ENCODE measurements around the gene TMEM272. TPM values are rescaled to one million over a fixed set of nuclear protein-coding genes. Genes with fewer than 3 reads are reported as not detected.

TMEM272 gene
- total and polyA plus RNA-seq, 2 experiments from 2014 or later = 0.11 to 0.76 TPM

DNA sequence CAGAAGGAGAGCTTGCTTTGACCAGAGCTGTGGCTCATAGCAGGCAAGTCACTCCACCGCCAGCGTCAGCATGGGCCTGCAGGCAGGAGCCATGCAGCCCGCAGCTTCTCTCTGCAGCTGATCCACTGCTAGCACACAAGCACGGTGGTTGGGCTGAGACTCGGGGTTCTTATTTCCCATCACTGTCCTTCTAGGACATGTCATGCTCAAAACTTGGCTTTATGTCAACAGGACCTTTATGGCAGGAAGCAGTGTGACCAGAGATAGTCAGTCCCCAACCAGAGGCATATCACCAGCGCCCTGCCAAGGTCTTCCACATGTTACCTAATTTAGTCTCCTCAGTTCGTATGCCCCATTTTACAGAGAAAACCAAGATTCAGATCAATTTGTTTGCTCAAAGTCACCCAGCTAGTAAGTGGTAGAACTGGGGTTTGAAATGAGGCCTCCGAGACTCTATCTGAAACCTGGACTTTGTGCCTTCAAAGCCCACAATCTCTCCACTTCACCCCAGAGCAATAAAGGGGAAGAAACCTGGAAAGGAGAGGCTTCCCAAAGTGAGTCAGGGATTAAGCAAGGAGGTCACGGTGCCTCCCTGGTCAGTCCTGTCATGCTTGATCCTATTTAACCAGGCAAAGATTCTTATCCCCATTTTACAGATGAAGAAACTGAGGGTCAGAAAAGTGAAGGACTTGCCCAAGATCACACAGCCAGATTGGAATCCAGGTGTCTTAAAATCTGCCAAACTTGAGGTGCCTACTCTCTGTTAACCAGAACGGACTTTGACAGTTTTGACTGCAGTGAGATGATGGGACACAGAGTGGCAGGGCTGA, 5.1 kb downstream of the TMEM272 start:
- TF ChIP-seq JUNB (IDR thresholded peaks at IDR 0.05; ENCODE audit: unreplicated experiment) (no peak), EZH2phosphoT487 (IDR thresholded peaks at IDR 0.05; ENCODE audit: unreplicated experiment) (no peak), NANOG (IDR thresholded peaks at IDR 0.05; ENCODE audit: borderline replicate concordance) (no peak), CREB1 (CRISPR knock-in tag; IDR thresholded peaks at IDR 0.05; ENCODE audit: low read depth) (no peak), ZNF331 (CRISPR knock-in tag; IDR thresholded peaks at IDR 0.05; ENCODE audit: low read depth) (no peak), STAT1 (IDR thresholded peaks at IDR 0.05; ENCODE audit: unreplicated experiment) (no peak), ZNF114 (CRISPR knock-in tag; IDR thresholded peaks at IDR 0.05) (no peak), POLR2AphosphoS5 (IDR thresholded peaks at IDR 0.05; ENCODE audit: low read depth) (no peak), EZH2 (IDR thresholded peaks at IDR 0.05; ENCODE audit: low read depth, unreplicated experiment) (no peak)
- TF ChIP-seq, protein P1, sequence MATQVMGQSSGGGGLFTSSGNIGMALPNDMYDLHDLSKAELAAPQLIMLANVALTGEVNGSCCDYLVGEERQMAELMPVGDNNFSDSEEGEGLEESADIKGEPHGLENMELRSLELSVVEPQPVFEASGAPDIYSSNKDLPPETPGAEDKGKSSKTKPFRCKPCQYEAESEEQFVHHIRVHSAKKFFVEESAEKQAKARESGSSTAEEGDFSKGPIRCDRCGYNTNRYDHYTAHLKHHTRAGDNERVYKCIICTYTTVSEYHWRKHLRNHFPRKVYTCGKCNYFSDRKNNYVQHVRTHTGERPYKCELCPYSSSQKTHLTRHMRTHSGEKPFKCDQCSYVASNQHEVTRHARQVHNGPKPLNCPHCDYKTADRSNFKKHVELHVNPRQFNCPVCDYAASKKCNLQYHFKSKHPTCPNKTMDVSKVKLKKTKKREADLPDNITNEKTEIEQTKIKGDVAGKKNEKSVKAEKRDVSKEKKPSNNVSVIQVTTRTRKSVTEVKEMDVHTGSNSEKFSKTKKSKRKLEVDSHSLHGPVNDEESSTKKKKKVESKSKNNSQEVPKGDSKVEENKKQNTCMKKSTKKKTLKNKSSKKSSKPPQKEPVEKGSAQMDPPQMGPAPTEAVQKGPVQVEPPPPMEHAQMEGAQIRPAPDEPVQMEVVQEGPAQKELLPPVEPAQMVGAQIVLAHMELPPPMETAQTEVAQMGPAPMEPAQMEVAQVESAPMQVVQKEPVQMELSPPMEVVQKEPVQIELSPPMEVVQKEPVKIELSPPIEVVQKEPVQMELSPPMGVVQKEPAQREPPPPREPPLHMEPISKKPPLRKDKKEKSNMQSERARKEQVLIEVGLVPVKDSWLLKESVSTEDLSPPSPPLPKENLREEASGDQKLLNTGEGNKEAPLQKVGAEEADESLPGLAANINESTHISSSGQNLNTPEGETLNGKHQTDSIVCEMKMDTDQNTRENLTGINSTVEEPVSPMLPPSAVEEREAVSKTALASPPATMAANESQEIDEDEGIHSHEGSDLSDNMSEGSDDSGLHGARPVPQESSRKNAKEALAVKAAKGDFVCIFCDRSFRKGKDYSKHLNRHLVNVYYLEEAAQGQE (IDR thresholded peaks at IDR 0.05; ENCODE audit: unreplicated experiment) = no peak
- TF ChIP-seq, protein P2, sequence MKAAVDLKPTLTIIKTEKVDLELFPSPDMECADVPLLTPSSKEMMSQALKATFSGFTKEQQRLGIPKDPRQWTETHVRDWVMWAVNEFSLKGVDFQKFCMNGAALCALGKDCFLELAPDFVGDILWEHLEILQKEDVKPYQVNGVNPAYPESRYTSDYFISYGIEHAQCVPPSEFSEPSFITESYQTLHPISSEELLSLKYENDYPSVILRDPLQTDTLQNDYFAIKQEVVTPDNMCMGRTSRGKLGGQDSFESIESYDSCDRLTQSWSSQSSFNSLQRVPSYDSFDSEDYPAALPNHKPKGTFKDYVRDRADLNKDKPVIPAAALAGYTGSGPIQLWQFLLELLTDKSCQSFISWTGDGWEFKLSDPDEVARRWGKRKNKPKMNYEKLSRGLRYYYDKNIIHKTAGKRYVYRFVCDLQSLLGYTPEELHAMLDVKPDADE (IDR thresholded peaks at IDR 0.05) = no peak
- TF ChIP-seq, protein P3, sequence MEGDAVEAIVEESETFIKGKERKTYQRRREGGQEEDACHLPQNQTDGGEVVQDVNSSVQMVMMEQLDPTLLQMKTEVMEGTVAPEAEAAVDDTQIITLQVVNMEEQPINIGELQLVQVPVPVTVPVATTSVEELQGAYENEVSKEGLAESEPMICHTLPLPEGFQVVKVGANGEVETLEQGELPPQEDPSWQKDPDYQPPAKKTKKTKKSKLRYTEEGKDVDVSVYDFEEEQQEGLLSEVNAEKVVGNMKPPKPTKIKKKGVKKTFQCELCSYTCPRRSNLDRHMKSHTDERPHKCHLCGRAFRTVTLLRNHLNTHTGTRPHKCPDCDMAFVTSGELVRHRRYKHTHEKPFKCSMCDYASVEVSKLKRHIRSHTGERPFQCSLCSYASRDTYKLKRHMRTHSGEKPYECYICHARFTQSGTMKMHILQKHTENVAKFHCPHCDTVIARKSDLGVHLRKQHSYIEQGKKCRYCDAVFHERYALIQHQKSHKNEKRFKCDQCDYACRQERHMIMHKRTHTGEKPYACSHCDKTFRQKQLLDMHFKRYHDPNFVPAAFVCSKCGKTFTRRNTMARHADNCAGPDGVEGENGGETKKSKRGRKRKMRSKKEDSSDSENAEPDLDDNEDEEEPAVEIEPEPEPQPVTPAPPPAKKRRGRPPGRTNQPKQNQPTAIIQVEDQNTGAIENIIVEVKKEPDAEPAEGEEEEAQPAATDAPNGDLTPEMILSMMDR (conservative IDR thresholded peaks at IDR 0.05; ENCODE audit: low read depth in 2 of 2) = no peak
- TF ChIP-seq, protein P4, sequence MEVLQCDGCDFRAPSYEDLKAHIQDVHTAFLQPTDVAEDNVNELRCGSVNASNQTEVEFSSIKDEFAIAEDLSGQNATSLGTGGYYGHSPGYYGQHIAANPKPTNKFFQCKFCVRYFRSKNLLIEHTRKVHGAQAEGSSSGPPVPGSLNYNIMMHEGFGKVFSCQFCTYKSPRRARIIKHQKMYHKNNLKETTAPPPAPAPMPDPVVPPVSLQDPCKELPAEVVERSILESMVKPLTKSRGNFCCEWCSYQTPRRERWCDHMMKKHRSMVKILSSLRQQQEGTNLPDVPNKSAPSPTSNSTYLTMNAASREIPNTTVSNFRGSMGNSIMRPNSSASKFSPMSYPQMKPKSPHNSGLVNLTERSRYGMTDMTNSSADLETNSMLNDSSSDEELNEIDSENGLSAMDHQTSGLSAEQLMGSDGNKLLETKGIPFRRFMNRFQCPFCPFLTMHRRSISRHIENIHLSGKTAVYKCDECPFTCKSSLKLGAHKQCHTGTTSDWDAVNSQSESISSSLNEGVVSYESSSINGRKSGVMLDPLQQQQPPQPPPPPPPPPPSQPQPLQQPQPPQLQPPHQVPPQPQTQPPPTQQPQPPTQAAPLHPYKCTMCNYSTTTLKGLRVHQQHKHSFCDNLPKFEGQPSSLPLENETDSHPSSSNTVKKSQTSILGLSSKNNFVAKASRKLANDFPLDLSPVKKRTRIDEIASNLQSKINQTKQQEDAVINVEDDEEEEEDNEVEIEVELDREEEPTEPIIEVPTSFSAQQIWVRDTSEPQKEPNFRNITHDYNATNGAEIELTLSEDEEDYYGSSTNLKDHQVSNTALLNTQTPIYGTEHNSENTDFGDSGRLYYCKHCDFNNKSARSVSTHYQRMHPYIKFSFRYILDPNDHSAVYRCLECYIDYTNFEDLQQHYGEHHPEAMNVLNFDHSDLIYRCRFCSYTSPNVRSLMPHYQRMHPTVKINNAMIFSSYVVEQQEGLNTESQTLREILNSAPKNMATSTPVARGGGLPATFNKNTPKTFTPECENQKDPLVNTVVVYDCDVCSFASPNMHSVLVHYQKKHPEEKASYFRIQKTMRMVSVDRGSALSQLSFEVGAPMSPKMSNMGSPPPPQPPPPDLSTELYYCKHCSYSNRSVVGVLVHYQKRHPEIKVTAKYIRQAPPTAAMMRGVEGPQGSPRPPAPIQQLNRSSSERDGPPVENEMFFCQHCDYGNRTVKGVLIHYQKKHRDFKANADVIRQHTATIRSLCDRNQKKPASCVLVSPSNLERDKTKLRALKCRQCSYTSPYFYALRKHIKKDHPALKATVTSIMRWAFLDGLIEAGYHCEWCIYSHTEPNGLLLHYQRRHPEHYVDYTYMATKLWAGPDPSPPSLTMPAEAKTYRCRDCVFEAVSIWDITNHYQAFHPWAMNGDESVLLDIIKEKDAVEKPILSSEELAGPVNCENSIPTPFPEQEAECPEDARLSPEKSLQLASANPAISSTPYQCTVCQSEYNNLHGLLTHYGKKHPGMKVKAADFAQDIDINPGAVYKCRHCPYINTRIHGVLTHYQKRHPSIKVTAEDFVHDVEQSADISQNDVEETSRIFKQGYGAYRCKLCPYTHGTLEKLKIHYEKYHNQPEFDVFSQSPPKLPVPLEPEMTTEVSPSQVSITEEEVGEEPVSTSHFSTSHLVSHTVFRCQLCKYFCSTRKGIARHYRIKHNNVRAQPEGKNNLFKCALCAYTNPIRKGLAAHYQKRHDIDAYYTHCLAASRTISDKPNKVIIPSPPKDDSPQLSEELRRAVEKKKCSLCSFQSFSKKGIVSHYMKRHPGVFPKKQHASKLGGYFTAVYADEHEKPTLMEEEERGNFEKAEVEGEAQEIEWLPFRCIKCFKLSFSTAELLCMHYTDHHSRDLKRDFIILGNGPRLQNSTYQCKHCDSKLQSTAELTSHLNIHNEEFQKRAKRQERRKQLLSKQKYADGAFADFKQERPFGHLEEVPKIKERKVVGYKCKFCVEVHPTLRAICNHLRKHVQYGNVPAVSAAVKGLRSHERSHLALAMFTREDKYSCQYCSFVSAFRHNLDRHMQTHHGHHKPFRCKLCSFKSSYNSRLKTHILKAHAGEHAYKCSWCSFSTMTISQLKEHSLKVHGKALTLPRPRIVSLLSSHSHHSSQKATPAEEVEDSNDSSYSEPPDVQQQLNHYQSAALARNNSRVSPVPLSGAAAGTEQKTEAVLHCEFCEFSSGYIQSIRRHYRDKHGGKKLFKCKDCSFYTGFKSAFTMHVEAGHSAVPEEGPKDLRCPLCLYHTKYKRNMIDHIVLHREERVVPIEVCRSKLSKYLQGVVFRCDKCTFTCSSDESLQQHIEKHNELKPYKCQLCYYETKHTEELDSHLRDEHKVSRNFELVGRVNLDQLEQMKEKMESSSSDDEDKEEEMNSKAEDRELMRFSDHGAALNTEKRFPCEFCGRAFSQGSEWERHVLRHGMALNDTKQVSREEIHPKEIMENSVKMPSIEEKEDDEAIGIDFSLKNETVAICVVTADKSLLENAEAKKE (CRISPR knock-in tag; IDR thresholded peaks at IDR 0.05) = no peak
- Histone ChIP-seq H3K9me2 (ENCODE audit: insufficient read depth) (no peaks in the 10 kb centered on the region), H3K27ac (ENCODE audit: low read depth) (no peak overlapping the region), H2AFZ (no peak overlapping the region), H3K4me1 (ENCODE audit: insufficient read depth) (no peaks in the 10 kb centered on the region), H3K27me3 (ENCODE audit: insufficient read depth) (no peaks in the 10 kb centered on the region), H3K36me3 (ENCODE audit: insufficient read depth) (no peaks in the 10 kb centered on the region), H3K4me3 (no peak overlapping the region), H3K79me2 (replicated peaks; ENCODE audit: insufficient read depth) (no peaks in the 10 kb centered on the region), H3F3A (replicated peaks; ENCODE audit: low read depth) (no peaks in the 10 kb centered on the region), H4K20me1 (replicated peaks; ENCODE audit: insufficient read depth) (no peaks in the 10 kb centered on the region), H3K4me2 (no peak overlapping the region)
- Mint-ChIP-seq H3K4me3 (no peak overlapping the region), H3K36me3 (ENCODE audit: low read depth) (no peaks in the 10 kb centered on the region), H3K27ac (no peak overlapping the region), H3K9me3 (no peaks in the 10 kb centered on the region), H3K27me3 (ENCODE audit: insufficient read depth, low read depth, poor library complexity) (peaks cover 3% of the 10 kb centered on the region), H3K4me1 (peaks cover 7% of the 10 kb centered on the region; the same call in 2 of the 3 replicates)
- DNase-seq (ENCODE audit: low spot score) = no peak
- no peak for ATAC-seq

Data from GM23338 (cell line).